T-helper 1 cell treated with Interleukin-12 subunit alpha and Interleukin-12 subunit beta and Interleukin-4 antibody, amounts not matched to agents 30 μg/mL and 1 μg/mL, for 36 hours (primary cell): ENCODE results near the gene STT3B.

Experiments used
- H3K27ac Mint-ChIP-seq: one replicate; pipeline ENCODE4 v1.8.0; 2021; ENCODE audit warnings: mild to moderate bottlenecking, mixed read lengths
- H3K27me3 Mint-ChIP-seq: one replicate; pipeline ENCODE4 v1.8.0; 2021; ENCODE audit warnings: low read depth, mixed read lengths
- H3K36me3 Mint-ChIP-seq: one replicate; pipeline ENCODE4 v1.8.0; 2021; ENCODE audit warnings: low read depth, mixed read lengths
- H3K4me1 Mint-ChIP-seq: one replicate; pipeline ENCODE4 v1.8.0; 2021; ENCODE audit warnings: low read depth, mixed read lengths
- H3K4me3 Mint-ChIP-seq: one replicate; pipeline ENCODE4 v1.8.0; 2021; ENCODE audit warnings: mild to moderate bottlenecking, moderate library complexity, mixed read lengths
- H3K9me3 Mint-ChIP-seq: one replicate; pipeline ENCODE4 v1.8.0; 2021; ENCODE audit warnings: mixed read lengths

Gene STT3B

DNA sequence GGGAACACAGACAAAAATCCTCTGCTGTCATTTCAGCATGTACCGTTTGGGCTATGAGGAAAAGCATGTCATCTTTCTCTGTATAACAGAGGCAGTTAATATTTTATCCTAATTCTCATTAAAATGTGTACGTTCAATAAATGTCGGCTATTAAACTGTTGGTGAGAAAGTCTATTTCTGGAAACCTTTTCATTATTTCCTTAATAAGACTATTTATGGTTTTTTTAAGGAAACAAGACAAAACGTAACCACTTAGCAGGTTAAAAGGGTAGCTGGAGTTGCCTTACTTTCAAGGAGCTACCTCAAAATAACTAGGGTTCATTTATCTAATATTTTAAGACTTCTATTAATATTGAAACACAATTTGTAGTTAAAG lies 1.8 kb upstream of the STT3B start:
- Mint-ChIP-seq H3K4me1 (peaks cover 7% of the 10 kb centered on the region), H3K9me3 (no peaks in the 10 kb centered on the region), H3K27me3 (peaks cover 4% of the 10 kb centered on the region), H3K27ac (peak overlapping the region; percentile 99), H3K36me3 (peaks cover 5% of the 10 kb centered on the region), H3K4me3 (peak overlapping the region; percentile 98)

DNA sequence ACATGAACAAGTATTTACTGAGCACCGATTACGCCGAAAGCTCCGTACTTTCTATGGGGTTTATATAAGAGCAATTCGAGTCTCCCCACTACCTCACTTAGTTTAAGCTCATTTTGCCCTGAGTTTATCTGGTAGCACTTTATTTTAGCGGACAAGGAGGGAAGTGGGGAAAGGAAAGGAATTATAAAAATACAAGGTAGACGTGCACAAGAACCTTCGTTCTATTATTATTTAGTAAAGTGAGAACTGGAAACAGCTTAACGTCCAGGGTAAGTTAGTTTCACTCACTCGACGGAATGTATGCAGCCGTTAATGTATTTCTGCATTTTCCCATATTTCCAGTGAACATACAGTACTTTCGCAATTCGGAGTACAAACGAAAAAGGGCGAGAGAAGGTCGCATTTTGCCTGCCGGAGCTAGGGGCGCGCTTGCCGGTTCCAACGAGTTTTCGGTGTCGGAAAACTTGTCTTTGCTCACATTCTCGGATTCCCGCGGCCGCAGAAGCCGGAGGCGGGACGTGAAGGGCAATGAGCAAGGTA lies 1.2 kb upstream of the STT3B start:
- H3K36me3 Mint-ChIP-seq: peaks cover 9% of the 10 kb centered on the region
- peaks cover 4% of the 10 kb centered on the region for H3K27me3 Mint-ChIP-seq
- peak overlapping the region; percentile 99 for H3K27ac Mint-ChIP-seq
- H3K4me1 Mint-ChIP-seq: peaks cover 12% of the 10 kb centered on the region
- peak overlapping the region; percentile 98 for H3K4me3 Mint-ChIP-seq
- no peaks in the 10 kb centered on the region for H3K9me3 Mint-ChIP-seq

GRCh38 chr3:31531992-31532586 lies 636 bp upstream of the STT3B start:
- Mint-ChIP-seq H3K27me3 (peaks cover 3% of the 10 kb centered on the region), H3K36me3 (peaks cover 9% of the 10 kb centered on the region), H3K9me3 (no peaks in the 10 kb centered on the region), H3K4me3 (peak overlapping the region; percentile 98), H3K27ac (peak overlapping the region; percentile 99), H3K4me1 (peaks cover 16% of the 10 kb centered on the region)

- H3K27me3 Mint-ChIP-seq: no peaks in the 10 kb centered on the region
- peak overlapping the region; percentile 97 for H3K27ac Mint-ChIP-seq
- no peaks in the 10 kb centered on the region for H3K9me3 Mint-ChIP-seq
- peaks cover 7% of the 10 kb centered on the region for H3K36me3 Mint-ChIP-seq
- peak overlapping the region; percentile 98 for H3K4me3 Mint-ChIP-seq
- peaks cover 29% of the 10 kb centered on the region for H3K4me1 Mint-ChIP-seq
Measured at GRCh38 chr3:31533169-31534064, 692 bp downstream of the STT3B start.

DNA sequence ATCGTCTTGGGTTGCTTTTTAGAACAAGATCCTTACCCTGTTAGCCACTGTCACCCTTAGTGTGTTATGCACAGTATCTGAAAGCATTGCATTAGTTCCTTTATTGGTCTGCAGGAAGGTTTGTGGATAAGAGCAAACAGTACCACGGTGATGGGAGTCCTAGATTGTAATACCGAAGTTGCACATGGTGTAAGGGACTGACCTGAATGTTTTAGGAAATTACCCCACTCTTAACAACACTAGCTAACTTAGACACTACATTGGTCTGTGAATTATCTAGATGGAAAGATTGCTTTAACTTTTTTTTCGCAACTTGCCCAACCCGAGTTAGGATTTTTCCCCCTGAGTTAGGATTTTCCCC lies 1.3 kb downstream of the STT3B start:
- H3K4me3 Mint-ChIP-seq: peak overlapping the region; percentile 98
- no peaks in the 10 kb centered on the region for H3K9me3 Mint-ChIP-seq
- peaks cover 35% of the 10 kb centered on the region for H3K4me1 Mint-ChIP-seq
- no peaks in the 10 kb centered on the region for H3K27me3 Mint-ChIP-seq
- H3K36me3 Mint-ChIP-seq: peaks cover 8% of the 10 kb centered on the region
- peak overlapping the region; percentile 97 for H3K27ac Mint-ChIP-seq

GRCh38 chr3:31536497-31536896 lies 3.8 kb downstream of the STT3B start:
- H3K36me3 Mint-ChIP-seq: peaks cover 14% of the 10 kb centered on the region
- peak overlapping the region; percentile 87 for H3K4me3 Mint-ChIP-seq
- H3K27ac Mint-ChIP-seq: peak overlapping the region; percentile 76
- H3K27me3 Mint-ChIP-seq: no peaks in the 10 kb centered on the region
- no peaks in the 10 kb centered on the region for H3K9me3 Mint-ChIP-seq
- H3K4me1 Mint-ChIP-seq: peaks cover 53% of the 10 kb centered on the region

DNA sequence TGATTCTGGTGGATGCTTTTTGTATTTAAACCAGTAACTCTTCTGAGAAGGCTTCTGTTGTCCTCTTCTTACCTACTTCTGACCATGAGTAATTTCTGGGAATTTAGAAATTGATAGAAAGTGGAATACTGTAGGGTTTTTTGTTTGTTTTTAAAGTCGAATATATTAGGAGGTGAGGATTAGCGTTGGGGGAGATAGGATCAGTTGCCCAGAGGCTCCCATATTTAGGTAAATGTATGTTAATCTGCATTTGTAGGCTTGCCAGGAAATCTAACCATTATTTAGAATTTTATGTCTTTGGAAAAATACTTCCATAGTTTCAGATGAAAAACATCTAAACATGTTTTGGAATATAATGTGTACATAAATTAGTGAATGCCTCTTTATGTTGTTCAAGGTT lies 6.1 kb downstream of the STT3B start:
- Mint-ChIP-seq H3K4me1 (peaks cover 60% of the 10 kb centered on the region), H3K27me3 (no peaks in the 10 kb centered on the region), H3K4me3 (peak overlapping the region; percentile 45), H3K9me3 (no peaks in the 10 kb centered on the region), H3K27ac (peak overlapping the region; percentile 57), H3K36me3 (peaks cover 19% of the 10 kb centered on the region)

DNA sequence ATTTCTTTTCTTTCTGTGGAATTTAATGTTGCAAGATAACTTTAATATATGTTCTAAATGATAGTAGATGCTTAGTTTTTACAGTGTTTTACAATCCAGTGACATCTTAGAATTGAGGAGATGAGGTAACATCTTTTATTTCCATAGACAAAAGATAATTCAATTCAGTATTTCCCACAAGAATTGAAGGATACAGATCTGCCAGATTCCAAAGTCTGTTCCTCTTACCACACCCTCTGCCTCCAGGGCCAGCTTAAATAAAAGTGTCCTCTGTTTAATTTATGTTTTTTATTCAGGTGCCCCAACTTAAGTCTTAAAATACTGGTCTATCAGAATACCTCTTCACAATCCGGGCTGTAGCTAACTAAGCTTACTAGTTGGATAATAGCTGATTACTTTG lies 6.5 kb downstream of the STT3B start:
- H3K27me3 Mint-ChIP-seq: no peaks in the 10 kb centered on the region
- H3K9me3 Mint-ChIP-seq: no peaks in the 10 kb centered on the region
- H3K27ac Mint-ChIP-seq: no peak overlapping the region
- H3K4me3 Mint-ChIP-seq: peak overlapping the region; percentile 10
- H3K4me1 Mint-ChIP-seq: peaks cover 61% of the 10 kb centered on the region
- H3K36me3 Mint-ChIP-seq: peaks cover 19% of the 10 kb centered on the region

DNA sequence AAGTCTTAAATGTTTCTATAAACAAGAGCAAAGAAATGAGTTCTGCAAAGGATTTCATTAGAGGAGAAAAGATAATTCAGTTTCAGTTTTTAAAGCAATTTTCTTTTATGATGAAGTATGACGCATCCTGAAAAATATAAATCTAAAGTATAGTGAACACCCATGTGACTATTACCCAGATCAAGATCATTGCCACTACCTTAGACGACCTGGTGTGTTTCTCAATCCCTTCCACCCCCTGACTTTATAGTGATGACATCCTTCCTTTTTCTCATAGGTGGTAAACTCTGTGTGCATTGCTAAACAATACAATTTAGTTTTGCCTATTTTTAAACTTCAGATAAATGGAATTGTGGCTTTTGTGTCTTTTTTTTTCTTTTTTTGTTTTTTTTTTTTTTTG lies 8.4 kb downstream of the STT3B start:
- peaks cover 18% of the 10 kb centered on the region for H3K36me3 Mint-ChIP-seq
- no peaks in the 10 kb centered on the region for H3K9me3 Mint-ChIP-seq
- no peak overlapping the region for H3K4me3 Mint-ChIP-seq
- no peaks in the 10 kb centered on the region for H3K27me3 Mint-ChIP-seq
- H3K4me1 Mint-ChIP-seq: peaks cover 70% of the 10 kb centered on the region
- H3K27ac Mint-ChIP-seq: no peak overlapping the region

- peaks cover 67% of the 10 kb centered on the region for H3K4me1 Mint-ChIP-seq
- H3K27ac Mint-ChIP-seq: no peak overlapping the region
- H3K9me3 Mint-ChIP-seq: no peaks in the 10 kb centered on the region
- no peaks in the 10 kb centered on the region for H3K27me3 Mint-ChIP-seq
- peaks cover 20% of the 10 kb centered on the region for H3K36me3 Mint-ChIP-seq
- H3K4me3 Mint-ChIP-seq: no peak overlapping the region
Measured at GRCh38 chr3:31542246-31542645, 9.5 kb downstream of the STT3B start.

- Mint-ChIP-seq H3K36me3 (peaks cover 20% of the 10 kb centered on the region), H3K9me3 (no peaks in the 10 kb centered on the region), H3K4me3 (no peak overlapping the region), H3K4me1 (peaks cover 64% of the 10 kb centered on the region), H3K27ac (no peak overlapping the region), H3K27me3 (no peaks in the 10 kb centered on the region)
Measured at GRCh38 chr3:31543375-31543774, 10.7 kb downstream of the STT3B start.

DNA sequence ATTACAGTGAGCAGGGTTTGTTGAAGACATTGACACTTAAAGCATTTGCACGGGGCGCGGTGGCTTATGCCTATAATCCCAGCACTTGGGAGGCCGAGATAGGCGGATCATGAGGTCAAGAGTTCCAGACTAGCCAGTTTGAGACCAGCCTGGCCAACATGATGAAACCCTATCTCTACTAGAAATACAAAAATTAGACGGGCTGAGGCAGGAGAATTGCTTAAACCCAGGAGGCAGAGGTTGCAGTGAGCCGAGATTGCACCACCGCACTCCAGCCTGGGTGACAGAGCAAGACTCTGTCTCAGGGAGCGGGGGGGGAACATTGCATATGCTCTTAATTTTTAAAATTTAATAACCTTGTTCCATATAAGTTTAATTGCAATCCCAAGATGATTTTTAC lies 11.9 kb downstream of the STT3B start:
- H3K4me1 Mint-ChIP-seq: peaks cover 54% of the 10 kb centered on the region
- no peaks in the 10 kb centered on the region for H3K27me3 Mint-ChIP-seq
- H3K9me3 Mint-ChIP-seq: no peaks in the 10 kb centered on the region
- peaks cover 15% of the 10 kb centered on the region for H3K36me3 Mint-ChIP-seq
- no peak overlapping the region for H3K4me3 Mint-ChIP-seq
- no peak overlapping the region for H3K27ac Mint-ChIP-seq

DNA sequence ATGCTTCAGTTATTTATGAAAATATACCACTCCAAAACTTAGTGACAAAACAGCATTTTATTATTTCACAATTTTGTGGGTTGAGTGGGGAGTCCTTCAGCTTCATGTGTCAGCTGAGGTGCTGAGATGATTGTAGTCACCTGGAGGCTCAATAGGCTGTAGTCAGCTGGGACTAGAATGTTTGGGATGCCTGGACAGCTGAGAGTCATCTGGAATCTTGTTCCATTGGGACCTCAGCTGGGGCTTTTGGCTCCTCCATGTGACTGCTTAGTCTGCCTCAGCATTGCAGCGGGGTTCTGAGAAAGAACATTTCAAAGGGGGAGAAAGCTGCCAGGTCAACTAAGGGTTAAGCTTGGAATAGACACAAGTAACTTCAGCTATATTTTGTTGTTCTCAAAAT lies 13.4 kb downstream of the STT3B start:
- Mint-ChIP-seq H3K9me3 (no peaks in the 10 kb centered on the region), H3K27ac (no peak overlapping the region), H3K36me3 (peaks cover 13% of the 10 kb centered on the region), H3K4me3 (no peak overlapping the region), H3K4me1 (peaks cover 57% of the 10 kb centered on the region), H3K27me3 (no peaks in the 10 kb centered on the region)

DNA sequence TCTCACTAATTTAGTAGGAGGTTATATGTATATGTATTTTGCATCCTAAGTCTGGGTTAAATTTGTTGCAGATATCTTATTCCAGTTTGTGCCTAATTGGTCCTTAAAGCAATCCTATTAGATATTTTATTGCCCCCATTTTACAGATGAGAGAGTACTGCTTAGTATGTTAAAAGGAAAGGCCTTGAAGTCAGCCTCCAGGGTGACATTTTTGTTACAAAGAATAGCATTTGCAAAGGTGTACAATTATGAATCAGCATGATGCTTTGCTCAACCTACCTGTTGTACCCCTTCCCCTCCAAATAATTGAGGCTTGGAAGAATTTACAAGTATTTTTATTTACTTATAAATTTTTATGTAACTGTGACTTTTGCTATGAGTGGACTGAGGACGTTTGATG lies 14.0 kb downstream of the STT3B start:
- Mint-ChIP-seq H3K4me1 (peaks cover 60% of the 10 kb centered on the region), H3K4me3 (no peak overlapping the region), H3K27me3 (no peaks in the 10 kb centered on the region), H3K36me3 (peaks cover 12% of the 10 kb centered on the region), H3K27ac (peak overlapping the region; percentile 42), H3K9me3 (no peaks in the 10 kb centered on the region)
